Lower lobe of right lung (tissue), 2 donors: ENCODE results near the gene SLC1A5. TPM values are rescaled to one million over a fixed set of nuclear protein-coding genes. Genes with fewer than 3 reads are reported as not detected.

Experiments used
- ATAC-seq, 2 donors: fragments of 200-7000 bp; cut with Tn5 transposase; one replicate each; pipeline ENCODE4 v1.9.1; 2020 to 2022; ENCODE audit warnings: mild to moderate bottlenecking in 2 of 2, moderate library complexity in 2 of 2
- DNase-seq: peaks from one replicate; pipeline ENCODE4 v3.0.0-alpha.2; 2020
- H3K27ac ChIP-seq: fragments of 200-600 bp; one replicate; pipeline ENCODE4 v1.8.0; 2022
- H3K27me3 ChIP-seq: fragments of 200-600 bp; one replicate; pipeline ENCODE4 v1.8.0; 2022; ENCODE audit warnings: low read depth
- H3K36me3 ChIP-seq: fragments of 200-600 bp; one replicate; pipeline ENCODE4 v1.8.0; 2022; ENCODE audit warnings: mild to moderate bottlenecking
- H3K4me1 ChIP-seq: fragments of 200-600 bp; one replicate; pipeline ENCODE4 v1.8.0; 2022
- H3K4me3 ChIP-seq: fragments of 200-600 bp; one replicate; pipeline ENCODE4 v1.8.0; 2022; ENCODE audit warnings: mild to moderate bottlenecking
- H3K9me3 ChIP-seq: fragments of 200-600 bp; one replicate; pipeline ENCODE4 v1.8.0; 2022
- CTCF ChIP-seq: fragments of 200-600 bp; IDR thresholded peaks from one replicate; pipeline ENCODE4 v1.8.0; 2022; ENCODE audit warnings: antibody characterized with exemption, mild to moderate bottlenecking
- intact Hi-C: fragments of 100-400 bp; cut with DNase I; formaldehyde crosslinking; loops from one replicate; pipeline ENCODE4 v1.11.0; 2022
- total RNA-seq: library from RNA; stranded (reverse); fragmentation: NEBNext Ultra II Directional; extraction: Animal tissue kit (Norgen Biotek cat#: 25700); gene quantifications from one replicate; pipeline ENCODE4 v1.2.1, GENCODE V29; 2021
- donor health status: DM: no; HTN: yes; CAD: no; lungs with severe emphysema.

Gene SLC1A5
- total RNA-seq, 1 donor from 2014 or later: 120 TPM

- Histone ChIP-seq H3K27me3 (no peaks in the 10 kb centered on the region), H3K36me3 (peaks cover 9% of the 10 kb centered on the region), H3K9me3 (no peaks in the 10 kb centered on the region), H3K4me3 (no peak overlapping the region), H3K4me1 (peaks cover 25% of the 10 kb centered on the region), H3K27ac (no peak overlapping the region)
- ATAC-seq (no peak), DNase-seq (no peak)
- TF ChIP-seq CTCF: no peak
- intact Hi-C loops: no loop called here
Measured at GRCh38 chr19:46755853-46756543, 32.4 kb downstream of the SLC1A5 start.

- TF ChIP-seq CTCF: no peak
- intact Hi-C loops: no loop called here
- H3K4me3 ChIP-seq: no peak overlapping the region
- peaks cover 14% of the 10 kb centered on the region for H3K36me3 ChIP-seq
- DNase-seq: peak; percentile 56
- peaks cover 25% of the 10 kb centered on the region for H3K4me1 ChIP-seq
- H3K27ac ChIP-seq: no peak overlapping the region
- no peaks in the 10 kb centered on the region for H3K27me3 ChIP-seq
- peak; percentile 5 to 48 for ATAC-seq
- no peaks in the 10 kb centered on the region for H3K9me3 ChIP-seq
Measured at GRCh38 chr19:46755077-46755852, 33.1 kb downstream of the SLC1A5 start.

- TF ChIP-seq CTCF: peak; percentile 50
- peaks cover 14% of the 10 kb centered on the region for H3K36me3 ChIP-seq
- intact Hi-C loops: no loop called here
- H3K27me3 ChIP-seq: no peaks in the 10 kb centered on the region
- no peak overlapping the region for H3K4me3 ChIP-seq
- H3K9me3 ChIP-seq: no peaks in the 10 kb centered on the region
- ATAC-seq (peak; percentile 49 to 57), DNase-seq (no peak)
- peaks cover 25% of the 10 kb centered on the region for H3K4me1 ChIP-seq
- no peak overlapping the region for H3K27ac ChIP-seq
Measured at GRCh38 chr19:46753420-46754155, 34.8 kb downstream of the SLC1A5 start.

- H3K36me3 ChIP-seq: peaks cover 5% of the 10 kb centered on the region
- H3K4me1 ChIP-seq: peaks cover 26% of the 10 kb centered on the region
- intact Hi-C loops: no loop called here
- peak; percentile 74 for TF ChIP-seq CTCF
- H3K9me3 ChIP-seq: no peaks in the 10 kb centered on the region
- no peak overlapping the region for H3K27ac ChIP-seq
- H3K4me3 ChIP-seq: no peak overlapping the region
- no peak for ATAC-seq
- H3K27me3 ChIP-seq: no peaks in the 10 kb centered on the region
- DNase-seq: peak; percentile 78
Measured at GRCh38 chr19:46748325-46749109, 39.9 kb downstream of the SLC1A5 start.
